ENCODE data around the gene ARID3B.

Gene ARID3B

DNA sequence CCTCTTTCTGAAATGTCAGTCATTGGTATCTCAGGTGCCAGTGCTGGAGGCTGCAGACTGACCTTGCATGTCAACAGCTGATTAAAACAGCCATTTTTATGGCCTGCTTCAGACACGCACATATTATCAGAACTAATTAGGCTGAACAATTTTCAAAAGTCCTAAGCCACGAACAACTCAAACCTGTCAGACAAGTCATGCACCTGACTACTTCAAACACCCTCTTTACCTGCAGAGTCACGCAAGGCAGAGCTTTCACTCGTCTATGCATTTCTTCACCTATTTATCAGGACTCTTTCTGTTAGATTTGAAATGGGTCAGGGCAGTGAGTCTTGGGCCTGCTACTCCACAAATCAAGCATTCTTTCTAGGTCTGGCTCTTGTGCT lies 101.3 kb downstream of the ARID3B start:
- ATAC-seq (no peak), DNase-seq (no peak)

DNA sequence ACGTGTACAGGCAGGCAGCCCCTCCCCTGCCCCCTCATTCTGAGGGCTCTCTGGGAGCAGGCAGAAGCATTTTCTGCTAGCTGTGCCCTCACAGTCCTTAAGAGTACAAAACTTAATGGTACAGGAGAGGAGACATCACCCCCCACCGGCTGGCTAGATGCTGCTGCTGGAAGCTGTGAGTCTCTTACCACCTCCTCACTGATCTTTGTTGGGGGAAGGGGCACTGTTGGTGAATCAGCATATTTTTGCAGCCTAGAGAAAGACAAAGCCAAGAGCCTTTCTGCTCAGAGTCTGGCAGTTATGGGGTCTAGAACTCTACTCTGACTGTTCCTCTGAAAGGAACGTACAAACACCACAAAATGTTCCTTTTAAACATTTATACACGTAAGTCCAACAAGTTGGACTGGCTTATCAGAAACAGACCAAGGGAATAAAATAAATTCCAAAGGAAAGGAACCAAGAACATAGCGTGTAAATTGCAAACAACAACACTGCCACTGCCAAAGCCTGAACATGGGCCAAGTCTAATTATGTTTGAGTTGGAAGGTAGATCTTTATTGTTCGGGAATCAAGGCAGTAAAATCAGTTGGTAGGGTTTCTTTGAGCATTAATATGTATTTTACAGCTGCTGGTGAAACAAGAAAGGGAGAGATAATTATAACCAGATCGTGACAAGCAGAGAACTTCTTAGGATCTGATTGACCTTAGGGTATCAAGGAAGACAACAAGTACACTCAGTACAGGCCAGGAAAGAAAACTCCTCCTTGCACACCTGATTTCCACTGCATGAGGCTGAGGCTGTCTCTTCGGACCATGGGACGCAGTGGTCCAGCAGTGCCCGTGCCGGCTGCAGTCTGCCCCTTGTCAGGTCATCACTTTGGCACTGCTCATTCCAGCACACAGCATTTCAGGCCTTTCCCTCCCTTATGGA lies 102.0 kb downstream of the ARID3B start:
- DNase-seq, result no peak
- no peak for ATAC-seq

DNA sequence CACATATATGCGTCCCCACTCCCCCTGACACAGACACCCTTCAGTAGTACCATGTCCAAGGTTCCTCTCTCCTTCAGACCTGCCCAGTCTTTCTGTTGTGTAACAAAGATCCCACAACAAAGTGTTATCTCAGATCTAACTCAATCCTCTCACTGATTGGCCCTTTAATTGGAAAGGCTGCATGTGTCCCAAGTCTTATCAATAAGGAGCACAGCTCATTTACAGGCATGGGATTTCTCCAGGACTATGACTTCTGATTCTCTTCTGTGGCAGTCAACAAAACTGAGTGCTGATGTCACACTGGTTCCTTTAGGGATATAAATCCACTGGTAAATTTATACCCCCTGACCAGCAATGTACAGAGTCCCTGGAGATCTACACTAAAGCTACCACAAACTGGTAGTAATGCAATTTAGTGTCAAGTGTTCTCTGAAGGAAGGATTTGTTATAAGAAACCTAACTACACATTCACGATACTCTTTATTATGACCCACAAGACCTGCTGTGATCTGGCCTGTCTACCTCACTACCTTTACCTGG lies 102.7 kb downstream of the ARID3B start:
- DNase-seq, result no peak
- no peak for ATAC-seq

DNA sequence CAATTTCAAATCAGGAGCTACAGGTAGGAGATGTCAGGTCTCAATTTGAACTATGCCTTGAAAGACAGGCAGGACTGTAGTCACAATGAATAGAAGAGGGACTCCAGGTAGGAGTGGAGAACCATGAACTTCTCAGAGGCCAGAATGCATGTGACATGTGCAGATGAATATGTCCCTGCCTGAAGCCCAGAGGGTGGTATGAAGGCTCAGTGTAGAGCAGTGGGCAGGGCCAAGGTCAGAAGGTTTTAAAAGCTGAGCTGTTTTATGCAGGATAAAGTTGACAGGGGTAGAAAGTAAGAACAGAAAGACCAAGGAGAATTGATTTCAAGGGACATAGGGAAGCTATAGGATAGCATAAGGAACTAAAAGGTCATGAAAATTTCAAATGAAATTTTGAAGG lies 105.5 kb downstream of the ARID3B start:
- ATAC-seq, result no peak
- no peak for DNase-seq
